ENCODE results near the gene RTP3.
"Not testable (repeated sequence)": the region's sequence is repeated elsewhere in the genome, so short reads cannot be mapped to it uniquely, and the experiment has no call there.

The RTP3 gene

DNA sequence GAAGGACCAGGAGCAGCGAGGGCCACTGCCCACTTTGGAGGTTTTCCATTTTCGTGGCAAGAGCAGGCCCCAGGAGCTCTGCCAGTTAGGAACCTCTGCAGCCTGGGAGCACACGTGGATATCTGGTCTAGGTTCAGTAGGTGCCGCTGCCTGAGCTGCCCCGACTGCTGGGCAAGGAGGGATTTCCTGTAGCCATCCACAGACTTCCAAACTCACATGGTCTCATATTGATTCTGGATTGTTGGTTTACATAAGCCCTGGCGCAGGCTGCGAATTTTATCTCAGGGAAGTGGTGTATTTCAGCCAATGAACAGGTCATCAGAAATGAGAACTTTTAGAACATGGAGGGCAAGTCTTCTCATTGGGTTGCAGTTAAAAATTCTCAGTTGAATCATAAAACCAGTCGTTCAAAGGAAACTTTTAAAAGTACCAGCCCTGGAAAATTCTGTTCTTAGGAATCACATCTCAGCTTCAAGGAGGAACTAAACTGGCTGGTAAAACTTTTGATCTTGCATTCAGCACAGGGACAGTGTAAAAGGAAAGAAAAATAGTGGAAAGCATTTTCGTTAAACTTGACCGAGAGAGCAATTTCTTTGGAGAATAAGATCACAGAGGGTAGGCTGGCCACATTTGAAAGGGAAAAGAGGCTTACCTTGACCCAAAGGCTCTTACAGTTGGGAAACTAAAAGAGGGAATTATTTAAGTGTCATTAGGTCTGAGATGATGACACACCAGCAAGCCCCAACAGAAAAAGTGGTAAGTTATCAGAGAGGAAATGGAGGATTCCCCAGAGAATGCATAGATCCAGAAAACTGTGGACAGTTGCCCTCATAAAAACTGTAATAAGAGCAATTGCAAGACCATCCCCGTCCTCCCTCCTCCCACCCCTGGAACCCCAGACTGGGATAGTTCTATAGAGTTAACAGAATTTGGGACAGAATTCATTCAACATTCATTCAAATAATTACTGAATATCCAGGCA, 6.4 kb upstream of the RTP3 start:
- no peak for DNase-seq

DNA sequence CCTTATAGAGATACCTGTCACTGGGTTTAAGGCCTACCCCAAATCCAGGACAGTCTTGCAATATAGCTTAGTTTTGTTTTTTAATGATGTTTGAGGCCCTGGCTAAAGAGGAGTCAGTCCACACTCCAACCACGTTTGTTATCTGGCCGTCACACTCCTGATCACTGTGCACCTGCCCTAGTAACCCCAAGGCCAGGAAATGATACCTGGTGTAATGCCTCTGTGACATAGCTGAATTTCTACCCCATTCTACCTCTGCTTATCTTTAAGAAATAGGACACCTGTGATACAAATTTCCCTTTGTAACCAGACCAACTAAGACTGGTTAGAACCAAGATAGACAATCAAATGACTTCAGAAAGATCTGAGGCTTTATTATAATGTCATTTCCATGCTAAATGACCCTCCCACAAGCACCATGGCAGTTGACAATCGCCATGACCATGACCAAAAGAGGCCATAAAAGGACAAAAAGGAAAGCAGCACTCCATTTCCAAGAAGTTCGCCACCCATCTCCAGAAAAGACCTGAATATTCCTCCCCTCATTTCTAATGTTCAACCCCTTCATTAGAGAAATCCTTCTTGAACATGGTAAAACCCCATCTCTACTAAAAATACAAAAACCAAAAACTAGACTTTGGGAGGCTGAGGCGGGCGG, 4.8 kb upstream of the RTP3 start:
- DNase-seq = no peak

DNA sequence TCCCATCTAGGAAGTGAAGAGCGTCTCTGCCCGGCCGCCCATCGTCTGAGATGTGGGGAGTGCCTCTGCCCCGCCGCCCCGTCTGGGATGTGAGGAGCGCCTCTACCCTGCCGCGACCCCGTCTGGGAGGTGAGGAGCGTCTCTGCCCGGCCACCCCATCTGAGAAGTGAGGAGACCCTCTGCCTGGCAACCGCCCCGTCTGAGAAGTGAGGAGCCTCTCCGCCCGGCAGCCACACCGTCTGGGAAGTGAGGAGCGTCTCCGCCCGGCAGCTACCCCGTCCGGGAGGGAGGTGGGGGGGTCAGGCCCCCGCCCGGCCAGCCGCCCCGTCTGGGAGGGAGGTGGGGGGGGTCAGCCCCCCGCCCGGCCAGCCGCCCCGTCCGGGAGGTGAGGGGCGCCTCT, 3.3 kb upstream of the RTP3 start:
- DNase-seq = not testable (repeated sequence)

DNA sequence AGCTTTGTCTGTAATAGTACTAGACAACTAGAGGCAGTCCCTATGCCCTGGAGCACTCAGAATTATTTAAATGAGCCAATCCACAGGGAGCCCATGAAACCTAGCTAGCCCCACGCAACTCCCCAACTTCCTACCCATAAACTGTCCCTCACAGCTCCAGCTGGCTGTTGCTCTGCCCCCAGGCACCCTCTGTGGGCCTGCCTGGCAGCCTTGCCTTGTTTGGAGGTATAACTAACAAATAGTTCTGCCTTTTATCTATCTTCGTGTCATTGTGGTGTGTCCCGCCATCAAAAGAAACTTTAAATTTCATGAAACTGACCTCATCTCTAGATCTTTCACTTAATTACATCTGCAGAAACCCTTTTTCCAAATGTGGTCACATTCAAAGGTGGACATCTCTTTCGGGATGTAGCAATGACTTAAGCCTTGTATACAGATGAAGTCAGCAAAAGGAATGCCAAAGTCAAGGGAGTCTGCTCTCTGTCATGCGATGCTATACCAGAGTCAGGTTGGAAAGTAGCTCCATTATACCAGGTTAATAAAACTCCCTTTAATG, 1.8 kb upstream of the RTP3 start:
- DNase-seq = no peak

DNA sequence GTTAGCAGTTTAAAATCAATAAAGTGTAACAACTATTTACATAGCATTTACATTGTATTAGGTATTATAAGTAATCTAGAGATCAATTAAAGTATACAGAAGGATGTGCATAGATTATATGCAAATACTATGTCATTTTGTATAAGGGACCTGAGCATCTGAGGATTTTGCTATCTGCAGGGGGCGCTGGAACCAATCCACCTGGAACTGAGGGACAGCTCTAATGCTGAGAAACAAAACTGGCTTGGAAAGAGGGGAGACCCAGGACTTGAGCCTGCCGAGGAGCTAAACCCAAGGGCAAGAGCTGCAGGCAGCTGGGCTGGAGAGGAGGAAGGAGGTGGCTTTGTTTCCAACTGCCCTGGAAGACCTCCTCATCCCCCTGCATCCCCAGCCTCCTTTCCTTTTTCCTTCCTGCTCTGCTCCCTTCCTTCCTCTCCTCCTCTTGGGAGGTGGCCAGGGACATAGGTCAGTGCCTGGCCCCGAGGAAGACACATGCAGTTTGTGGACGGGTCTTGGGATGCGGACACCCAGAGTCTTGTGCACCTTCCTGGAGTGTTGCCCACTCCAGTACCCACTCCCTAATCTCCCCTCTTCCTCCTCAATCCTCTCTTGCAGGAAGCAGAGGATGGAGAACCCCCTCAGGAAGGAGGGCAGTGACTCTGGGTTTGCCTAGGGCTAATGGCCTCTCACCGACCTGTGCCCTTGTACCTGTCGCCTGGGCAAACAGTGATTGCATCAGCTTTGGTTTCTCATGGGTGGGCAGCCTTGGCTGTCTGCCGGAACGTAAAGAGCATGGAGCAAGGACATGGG, 825 bp upstream of the RTP3 start:
- DNase-seq = peak; percentile 32

DNA sequence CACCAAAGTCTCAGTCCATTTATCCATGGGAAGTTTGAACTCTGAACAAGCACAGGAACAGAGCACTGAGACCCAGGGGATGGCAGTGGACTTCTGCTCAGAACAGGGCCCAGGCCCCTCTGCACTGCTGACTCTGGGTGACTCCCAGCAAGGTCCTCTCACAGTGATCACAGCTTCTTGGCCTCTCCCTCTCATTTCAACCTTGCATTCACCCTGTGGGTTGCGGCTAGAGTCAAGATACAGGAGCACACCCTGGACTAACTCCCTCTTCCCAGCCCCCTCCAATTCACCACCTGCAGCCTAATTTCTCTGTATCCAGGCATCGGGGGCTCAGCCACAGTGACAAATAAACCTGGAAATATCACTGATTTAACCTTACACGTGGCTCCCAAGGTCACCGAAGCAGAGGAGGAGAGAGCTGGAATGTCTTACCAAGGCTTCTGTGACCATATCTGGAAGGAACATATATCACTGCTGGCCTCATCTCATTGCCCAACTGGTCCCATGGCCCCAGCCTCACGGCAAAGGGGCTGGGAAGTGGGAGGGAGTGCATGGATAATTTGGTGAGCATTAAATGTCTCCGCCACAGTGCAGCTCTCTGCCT, 1.2 kb downstream of the RTP3 start:
- DNase-seq = no peak

DNA sequence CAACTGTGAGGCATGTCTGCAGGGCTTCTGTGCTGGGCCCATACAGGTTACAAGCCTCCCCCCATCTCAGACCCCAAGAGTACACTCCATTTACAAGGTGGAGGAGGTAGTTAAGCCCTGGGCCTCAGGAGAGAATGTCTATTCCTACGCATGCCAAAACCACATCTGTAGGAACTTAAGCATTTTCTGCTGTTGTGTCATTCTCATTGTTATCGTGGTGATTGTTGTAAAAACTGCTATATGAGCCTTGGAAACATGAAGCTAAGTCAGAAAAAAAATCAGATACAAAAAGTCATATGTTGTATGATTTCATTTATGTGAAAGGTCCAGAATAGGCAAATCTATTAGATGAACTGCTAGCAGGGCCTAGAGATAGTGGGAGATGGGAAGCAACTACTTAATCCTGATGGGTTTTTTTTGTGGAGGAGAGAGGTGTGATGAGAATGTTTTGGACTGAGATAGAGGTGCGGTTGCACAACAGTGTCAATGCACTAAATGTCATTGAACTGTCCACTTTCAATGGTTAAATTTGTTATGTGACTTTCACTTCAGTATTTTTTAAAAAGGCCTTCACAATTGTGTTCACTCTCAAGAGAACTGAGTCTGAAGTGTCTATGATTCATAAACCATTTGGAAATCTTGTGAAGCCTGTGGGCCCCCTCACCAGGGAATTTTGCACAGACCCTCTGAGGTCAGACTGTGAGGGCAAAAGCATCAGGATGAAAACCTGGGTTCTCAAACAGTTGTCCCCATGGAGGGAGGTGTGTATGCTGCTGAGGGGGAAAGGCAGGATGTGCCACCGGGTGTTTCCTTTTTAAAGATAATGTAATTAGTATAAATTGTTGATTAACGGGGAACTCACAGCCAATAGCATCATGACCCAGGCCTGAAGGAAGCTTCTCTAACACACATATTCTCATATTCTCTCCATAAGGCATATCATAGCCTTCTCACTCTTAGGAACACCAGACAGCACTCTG, 3.2 kb downstream of the RTP3 start:
- DNase-seq = peak; percentile 43

DNA sequence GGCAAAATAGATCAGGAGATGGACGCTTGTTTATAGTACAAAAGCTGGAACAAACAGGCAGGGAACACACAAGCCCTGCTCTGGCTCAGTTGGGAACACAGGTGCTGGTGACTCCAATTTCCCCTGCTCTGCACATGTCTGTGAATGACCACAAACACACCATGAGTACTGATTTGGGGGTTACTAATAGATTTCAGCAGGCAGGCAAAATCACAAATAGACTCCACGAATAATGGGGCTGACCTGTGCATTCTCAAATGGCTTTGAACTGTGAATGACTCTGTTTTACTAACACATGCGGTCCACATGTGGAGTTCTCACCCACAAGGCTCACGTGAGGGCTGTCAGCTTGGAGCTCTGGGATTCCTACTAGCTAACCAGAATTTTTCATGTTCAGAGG, 3.9 kb downstream of the RTP3 start:
- DNase-seq = no peak

DNA sequence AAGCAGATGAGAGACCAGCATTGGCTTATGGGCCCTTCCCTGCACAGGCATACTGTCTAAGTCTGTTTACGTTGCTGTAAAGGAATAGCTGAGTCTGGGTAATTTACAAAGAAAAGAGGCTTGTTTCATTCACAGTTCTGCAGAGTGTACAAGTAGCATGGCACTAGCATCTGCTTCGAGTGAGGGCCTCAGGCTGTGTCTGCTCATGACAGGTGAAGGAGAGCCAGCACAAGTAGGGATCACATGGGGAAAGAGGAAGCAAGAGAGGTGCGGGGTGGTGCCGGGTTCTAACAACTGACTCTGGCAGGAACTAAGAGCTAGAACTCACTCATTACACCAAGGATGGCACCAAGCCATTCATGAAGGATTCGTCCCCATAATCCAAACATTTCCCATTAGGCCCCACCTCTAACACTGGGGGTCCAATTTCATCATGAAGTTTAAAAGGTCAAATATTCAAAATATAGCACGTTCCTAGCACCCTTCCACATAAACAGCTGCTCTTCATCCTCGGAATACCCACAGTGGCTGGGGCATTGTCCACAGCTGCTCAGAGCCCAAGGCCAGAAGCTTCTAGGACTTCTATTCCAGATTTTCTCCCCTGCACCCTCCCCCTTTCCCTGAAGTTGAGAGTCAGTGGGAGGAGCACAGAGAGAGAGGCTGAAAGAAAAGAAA, 5.6 kb downstream of the RTP3 start:
- no peak for DNase-seq

DNA sequence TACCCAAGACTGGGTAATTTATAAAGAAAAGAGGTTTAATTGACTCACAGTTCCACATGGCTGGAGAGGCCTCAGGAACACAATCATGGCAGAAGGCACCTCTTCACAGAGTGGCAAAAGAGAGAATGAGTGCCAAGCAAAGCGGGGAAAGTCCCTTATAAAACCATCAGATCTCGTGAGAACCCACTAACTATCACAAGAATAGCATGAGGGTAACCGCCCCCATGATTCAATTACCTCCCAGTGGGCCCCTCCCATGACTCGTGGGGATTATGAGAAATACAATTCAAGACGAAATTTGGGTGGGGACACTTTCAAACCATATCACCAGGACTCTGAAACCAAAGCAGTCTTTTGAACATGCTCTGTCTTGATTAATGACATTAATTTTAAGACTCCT, 7.0 kb downstream of the RTP3 start:
- peak; percentile 42 for DNase-seq

DNA sequence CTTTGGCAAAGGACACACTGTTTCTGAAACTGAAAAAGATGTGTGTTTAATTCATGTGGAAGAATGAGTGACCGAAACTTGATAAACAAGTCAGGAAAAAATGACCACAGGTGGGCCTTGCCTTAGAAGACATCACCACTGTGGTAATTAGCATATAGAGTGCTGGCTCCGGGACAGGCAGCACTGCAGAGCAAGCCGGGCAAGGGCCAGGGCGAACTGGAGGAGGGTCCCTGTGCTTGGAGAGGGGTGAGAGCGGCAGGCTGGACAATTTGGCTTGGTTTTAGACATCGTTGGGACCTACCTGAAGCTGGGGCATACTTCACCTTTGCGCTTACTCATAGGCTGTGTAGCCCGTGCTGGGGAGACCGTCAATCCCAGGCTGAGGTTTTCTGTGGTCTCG, 8.2 kb downstream of the RTP3 start:
- no peak for DNase-seq

DNA sequence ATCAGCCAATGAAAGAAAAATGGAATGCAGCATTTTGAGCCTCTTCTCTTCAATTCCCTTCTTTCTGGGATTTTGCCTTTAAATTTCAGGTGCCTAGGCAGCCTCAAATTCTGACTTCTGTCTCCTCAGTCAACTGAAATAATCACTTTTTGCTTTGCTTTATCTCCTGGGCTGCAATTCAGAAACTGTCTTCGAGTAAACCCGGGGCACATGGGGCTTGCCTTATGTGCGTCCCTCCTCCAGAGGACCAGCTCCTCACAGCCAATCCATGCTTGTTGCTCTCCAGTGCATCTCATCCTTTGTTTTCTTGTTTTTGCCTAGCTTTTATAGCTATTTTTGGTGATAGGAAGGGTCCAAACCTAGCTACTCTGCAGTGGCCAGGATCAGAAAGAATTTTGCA, 8.8 kb downstream of the RTP3 start:
- no peak for DNase-seq

DNA sequence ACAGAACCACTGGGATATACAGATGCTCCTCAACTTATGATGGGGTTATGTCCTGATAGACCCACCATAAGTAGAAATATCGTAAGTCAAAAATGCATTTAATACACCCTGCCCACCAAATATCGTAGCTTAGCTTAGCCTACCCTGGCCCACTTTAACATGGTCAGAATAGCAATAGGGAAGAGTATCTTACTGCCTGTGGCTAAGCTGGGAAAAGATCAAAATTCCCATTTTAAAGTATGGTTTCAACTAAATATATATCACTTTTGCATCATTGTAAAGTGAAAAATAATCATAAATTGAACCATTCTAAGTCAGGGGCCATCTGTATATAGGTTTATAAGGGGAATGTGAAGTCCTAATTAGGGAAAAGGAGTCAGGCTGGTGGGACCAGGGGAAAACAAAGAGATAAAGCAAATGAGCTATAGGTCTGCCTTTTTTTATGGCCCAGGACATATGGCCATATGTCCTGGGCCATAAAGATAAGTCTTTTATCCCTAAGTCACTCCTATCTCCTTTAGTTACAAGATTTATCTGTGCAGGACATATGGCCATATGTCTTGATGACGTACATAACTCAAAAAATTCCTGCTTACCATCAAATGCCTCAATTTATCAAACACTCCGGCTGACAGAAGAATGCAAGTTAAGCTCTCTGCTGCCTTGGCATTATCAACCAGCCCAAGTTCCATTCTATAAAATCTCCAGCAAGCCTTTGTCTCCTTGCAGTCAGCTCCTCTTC, 11.2 kb downstream of the RTP3 start:
- no peak for DNase-seq

DNA sequence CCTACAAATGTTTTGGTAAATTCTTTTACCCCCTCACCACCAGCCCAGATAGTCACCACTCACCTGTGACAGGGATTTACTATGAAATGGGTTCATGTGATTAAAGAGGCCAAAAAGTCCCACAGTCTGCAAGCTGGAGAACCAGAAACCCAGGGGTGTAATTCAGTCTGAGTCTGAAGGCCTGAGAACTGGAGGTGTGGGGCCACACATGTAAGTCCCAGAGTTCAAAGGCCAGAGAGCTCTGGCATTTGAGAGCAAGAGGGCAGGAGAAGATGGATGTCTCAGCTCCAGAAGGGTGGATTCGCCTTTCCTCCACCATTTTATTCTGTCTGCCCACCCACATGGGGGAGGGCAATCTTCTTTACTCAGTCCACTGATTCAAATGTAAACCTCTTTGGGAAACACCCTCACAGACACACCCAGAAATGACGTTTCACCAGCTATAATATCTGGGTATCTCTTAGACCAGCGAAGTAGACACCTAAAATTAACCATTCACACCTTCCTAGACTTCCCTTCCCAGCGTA, 11.9 kb downstream of the RTP3 start:
- no peak for DNase-seq

DNA sequence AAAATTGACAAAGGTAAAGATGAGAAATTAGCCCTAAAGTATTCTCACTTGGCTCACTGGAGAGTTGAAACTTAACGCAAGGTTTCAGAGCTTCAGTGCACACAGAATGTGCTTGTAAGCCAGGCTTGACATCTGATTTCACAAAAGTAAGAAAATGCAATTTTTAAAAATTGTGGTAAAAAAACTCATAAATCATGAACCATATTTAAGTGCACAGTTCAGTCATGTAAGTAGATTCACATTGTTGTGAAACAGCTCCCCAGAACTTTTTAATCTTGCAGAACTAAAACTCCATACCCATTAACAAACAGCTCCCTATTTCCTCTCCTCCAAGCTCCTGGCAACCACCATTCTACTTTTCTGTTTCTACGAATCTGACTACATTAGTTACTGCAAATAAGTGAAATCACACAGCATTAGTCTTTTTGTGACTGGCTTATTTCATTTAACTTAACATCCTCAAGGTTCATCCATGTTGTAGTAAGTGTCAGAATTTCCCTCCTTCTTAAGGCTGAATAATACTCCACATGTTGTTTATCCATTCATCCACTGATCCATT, 14.5 kb downstream of the RTP3 start:
- DNase-seq = no peak

DNA sequence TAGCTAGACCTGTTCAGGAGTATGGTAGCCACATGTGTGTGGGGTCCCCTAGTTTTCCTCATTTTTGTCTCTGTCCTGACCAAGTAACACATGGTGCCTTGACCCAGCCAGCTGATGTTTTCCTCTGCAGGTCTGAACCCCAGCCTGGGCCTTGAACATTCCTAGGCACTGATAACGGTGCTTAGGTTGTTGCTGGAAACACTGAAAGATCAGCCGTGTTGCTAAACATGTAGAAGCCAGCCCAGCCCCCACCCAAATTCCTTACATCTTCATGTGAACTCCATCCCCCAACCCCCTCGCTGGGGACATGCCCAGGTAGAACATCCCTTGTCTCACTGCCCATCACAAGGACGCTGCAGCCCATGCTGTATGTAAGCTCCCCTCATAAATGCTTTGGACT, 18.7 kb downstream of the RTP3 start:
- DNase-seq = no peak

DNA sequence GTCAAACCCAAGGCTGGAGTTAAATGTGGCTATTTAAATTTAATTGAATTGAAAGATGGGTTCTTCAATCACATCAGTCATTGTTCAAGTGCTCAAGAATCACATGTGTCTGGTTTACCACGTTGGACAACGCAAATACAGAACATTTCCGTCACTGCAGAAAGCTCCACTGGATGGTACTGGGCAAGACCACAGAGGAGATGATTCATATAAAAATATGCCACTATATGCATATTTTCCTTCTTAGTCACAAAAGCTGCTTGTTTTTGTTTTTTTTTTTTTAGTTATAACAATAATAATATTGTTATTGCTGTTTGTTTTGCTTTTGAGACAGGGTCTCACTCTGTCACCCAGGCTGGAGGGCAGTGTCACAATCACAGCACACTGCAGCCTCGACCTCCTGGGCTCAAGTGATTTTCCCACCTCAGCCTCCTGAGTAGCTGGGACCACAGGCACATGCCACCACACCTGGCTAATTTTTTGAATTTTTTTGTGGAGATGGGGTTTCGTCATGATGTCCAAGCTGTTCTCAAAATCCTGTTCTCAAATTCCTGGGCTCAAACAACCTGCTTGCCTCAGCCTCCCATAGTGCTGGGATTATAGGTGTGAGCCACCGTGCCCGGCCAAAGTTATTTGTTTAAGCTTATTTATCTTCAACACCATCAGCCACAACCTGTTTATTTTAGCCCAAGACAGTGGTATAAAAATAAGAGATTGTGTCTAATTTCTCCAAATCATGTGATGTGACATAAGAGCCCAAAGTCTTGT, 19.4 kb downstream of the RTP3 start:
- peak; percentile 33 for DNase-seq

DNA sequence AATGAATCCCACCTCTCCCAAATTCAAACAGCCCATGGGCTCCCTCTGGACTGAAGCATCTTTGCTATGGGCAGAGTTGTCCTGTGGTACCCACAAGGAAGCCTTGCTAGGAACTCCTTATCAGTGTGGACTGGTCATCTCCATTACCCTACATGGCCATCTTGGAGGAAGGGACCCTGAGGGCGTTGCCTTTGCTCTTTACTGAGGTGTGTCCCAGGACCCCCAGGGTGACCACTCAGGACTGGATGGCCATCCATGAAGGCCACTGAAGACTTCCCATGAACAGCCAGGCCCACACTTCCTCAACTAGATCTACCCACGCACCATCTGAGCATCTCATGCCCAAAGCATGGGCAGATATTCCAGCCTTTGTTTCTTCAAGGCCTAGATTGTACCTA, 20.0 kb downstream of the RTP3 start:
- DNase-seq = no peak

DNA sequence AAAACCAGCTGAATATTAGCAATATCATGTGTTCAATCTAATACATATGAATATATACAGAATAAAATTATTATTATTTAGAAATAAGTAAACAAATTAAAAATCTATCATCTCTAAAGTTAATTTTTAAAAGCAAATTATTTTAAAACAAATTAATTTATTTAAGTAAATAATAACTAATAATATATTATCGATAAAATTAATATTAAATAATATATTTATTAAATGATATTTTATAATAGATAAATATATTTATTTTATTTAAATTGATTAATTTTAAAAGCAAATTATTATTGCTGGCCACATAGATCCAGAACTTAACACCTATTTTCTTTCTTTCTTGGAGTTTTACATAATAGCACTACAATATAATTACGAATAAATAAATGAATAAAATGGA, 22.2 kb downstream of the RTP3 start:
- no peak for DNase-seq

Data from suppressor macrophage treated with lipopolysaccharide for 4 hours (primary cell).